ENCODE results near the gene BNC2.

DNA sequence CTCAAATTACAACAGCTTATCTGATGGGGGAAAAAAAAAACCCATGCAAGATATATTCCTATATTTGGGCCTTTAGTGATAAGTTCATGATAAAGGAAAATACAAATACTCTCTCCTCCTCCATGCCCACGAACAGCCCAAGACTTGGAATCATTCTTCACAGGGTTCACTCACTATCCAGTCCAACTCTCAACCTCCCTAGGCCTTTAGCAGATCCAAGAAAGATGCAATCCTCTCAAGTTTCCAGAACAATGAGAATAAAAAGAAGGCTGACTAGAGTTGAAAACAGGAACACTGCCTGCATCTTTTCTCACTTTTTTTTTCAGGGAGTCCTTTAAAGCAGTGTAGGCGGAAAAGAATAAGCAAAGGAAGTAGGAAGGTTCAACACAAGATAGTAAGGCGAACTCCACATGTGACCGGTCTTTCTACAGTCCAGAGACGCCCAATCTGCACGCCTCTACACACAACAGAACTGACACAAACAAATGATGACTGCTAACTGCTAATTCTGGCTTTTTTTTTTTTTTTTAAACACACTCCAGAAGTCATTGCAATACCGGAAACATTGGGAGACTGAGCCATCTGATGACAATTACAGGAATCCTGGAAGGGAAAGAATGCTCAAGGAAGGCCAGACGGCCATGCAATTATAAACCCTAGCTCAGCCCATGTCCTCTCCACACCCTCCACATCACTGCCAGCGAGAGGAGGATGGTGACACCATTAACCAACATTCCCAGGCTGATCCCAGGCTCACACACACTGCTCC, 75.4 kb downstream of the BNC2 start:
- TF ChIP-seq, protein P1, sequence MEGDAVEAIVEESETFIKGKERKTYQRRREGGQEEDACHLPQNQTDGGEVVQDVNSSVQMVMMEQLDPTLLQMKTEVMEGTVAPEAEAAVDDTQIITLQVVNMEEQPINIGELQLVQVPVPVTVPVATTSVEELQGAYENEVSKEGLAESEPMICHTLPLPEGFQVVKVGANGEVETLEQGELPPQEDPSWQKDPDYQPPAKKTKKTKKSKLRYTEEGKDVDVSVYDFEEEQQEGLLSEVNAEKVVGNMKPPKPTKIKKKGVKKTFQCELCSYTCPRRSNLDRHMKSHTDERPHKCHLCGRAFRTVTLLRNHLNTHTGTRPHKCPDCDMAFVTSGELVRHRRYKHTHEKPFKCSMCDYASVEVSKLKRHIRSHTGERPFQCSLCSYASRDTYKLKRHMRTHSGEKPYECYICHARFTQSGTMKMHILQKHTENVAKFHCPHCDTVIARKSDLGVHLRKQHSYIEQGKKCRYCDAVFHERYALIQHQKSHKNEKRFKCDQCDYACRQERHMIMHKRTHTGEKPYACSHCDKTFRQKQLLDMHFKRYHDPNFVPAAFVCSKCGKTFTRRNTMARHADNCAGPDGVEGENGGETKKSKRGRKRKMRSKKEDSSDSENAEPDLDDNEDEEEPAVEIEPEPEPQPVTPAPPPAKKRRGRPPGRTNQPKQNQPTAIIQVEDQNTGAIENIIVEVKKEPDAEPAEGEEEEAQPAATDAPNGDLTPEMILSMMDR (IDR thresholded peaks at IDR 0.05; ENCODE audit: insufficient read depth, low read length): no peak
- TF ChIP-seq POLR2AphosphoS5 (IDR thresholded peaks at IDR 0.05; ENCODE audit: low read depth) (no peak), GABPA (IDR thresholded peaks at IDR 0.05; ENCODE audit: low read depth) (no peak)
- TF ChIP-seq, protein P2, sequence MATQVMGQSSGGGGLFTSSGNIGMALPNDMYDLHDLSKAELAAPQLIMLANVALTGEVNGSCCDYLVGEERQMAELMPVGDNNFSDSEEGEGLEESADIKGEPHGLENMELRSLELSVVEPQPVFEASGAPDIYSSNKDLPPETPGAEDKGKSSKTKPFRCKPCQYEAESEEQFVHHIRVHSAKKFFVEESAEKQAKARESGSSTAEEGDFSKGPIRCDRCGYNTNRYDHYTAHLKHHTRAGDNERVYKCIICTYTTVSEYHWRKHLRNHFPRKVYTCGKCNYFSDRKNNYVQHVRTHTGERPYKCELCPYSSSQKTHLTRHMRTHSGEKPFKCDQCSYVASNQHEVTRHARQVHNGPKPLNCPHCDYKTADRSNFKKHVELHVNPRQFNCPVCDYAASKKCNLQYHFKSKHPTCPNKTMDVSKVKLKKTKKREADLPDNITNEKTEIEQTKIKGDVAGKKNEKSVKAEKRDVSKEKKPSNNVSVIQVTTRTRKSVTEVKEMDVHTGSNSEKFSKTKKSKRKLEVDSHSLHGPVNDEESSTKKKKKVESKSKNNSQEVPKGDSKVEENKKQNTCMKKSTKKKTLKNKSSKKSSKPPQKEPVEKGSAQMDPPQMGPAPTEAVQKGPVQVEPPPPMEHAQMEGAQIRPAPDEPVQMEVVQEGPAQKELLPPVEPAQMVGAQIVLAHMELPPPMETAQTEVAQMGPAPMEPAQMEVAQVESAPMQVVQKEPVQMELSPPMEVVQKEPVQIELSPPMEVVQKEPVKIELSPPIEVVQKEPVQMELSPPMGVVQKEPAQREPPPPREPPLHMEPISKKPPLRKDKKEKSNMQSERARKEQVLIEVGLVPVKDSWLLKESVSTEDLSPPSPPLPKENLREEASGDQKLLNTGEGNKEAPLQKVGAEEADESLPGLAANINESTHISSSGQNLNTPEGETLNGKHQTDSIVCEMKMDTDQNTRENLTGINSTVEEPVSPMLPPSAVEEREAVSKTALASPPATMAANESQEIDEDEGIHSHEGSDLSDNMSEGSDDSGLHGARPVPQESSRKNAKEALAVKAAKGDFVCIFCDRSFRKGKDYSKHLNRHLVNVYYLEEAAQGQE (IDR thresholded peaks at IDR 0.05; ENCODE audit: insufficient replicate concordance, low read depth): no peak
